Fibroblast of upper back skin (primary cell): ENCODE measurements around the gene GRAMD2A.
"Not testable (repeated sequence)": the region's sequence is repeated elsewhere in the genome, so short reads cannot be mapped to it uniquely, and the experiment has no call there.

Experiments used
- DNase-seq: peaks from one replicate; pipeline ENCODE4 v3.0.0-alpha.2; 2013

The GRAMD2A gene

DNA sequence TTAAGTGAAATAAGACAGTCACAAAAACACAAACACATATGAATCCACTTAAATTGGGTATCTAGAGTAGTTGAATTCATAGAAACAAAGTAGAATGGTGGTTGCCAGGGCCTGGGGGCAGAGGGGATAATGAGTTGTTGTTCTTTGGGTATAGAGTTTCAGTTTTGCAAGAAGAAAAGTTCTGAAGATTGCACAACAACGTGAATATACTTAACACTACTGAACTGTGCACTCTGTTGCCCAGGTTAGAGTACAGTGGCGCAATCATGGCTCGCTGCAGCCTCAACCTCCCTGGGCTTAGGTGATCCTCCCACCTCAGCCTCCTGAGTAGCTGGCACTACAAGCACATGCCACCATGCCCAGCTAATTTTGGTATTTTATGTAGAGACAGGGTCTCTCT is 14.9 kb downstream of the GRAMD2A start:
- DNase-seq = no peak

DNA sequence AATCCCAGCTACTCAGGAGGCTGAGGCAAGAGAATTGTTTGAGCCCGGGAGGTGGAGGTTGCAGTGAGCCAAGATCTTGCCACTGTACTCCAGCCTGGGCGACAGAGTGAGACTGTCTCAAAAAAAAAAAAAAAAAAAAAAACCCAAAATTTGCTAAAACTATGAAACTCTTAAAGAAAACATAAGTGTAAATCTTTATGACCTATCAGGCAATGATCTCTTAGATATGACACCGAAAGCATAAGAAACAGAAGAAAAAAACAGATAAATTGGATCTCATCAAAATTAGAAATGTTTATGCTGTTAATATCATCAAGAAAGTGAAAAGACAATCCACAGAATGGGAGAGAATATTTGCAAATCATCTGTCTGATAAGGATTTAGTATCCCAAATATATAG is 15.3 kb downstream of the GRAMD2A start:
- no peak for DNase-seq

DNA sequence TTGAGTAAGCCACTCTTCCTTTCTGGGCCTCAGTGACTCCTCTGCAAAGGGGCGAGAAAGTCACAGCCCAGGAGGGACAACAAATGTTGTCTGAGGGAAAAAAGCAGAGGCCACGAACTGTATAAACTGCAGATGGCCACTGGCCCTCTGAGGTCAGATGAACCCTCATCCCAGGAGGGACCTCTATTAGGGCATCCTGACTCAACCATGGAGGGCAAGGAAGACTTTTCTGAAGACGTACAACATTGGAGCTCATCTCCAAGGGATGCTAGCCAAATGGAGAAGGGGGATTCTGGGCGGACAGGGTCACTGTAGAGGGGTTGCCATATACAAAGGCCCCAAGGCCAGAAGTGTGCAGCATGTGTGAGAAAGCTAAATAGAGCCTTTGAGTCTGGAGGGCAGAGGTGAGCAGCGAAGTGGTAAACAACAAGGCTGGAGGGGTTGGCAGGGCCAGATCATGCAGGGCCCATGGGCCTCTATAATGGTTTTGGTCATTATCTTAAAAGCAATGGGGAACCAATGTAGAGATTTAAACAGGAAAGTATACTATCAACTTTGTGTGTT is 16.7 kb downstream of the GRAMD2A start:
- DNase-seq = no peak

DNA sequence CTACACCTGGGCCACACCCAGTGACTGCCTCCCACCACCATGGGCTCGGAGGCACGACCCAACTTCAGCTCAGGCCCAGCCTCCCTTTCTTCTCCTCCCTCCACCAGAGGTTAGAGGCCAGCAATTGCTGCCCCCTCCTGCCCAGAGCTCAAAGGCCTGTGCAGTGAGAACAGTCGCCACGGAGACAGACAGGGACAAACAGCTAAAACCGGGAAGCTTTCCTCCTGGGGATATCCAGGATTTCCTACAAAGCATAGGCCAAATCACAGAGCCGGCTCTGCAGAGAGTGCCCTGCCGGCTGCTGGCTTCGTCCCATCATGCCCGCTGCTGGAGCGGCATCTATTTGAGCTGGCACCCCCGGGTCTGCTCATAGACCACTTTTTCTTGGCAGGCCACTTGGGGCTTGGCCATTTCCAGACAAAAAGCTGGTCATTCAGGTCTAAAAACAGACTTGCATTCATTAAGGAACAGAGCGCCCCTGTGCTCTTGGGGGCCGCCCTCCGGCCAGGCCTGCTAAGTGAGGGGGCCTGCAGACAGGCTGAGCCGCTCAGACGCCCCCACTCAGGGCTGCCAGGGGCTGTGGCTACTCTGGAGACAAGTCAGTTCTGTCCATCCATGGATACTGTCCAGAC is 17.5 kb downstream of the GRAMD2A start:
- DNase-seq = no peak

DNA sequence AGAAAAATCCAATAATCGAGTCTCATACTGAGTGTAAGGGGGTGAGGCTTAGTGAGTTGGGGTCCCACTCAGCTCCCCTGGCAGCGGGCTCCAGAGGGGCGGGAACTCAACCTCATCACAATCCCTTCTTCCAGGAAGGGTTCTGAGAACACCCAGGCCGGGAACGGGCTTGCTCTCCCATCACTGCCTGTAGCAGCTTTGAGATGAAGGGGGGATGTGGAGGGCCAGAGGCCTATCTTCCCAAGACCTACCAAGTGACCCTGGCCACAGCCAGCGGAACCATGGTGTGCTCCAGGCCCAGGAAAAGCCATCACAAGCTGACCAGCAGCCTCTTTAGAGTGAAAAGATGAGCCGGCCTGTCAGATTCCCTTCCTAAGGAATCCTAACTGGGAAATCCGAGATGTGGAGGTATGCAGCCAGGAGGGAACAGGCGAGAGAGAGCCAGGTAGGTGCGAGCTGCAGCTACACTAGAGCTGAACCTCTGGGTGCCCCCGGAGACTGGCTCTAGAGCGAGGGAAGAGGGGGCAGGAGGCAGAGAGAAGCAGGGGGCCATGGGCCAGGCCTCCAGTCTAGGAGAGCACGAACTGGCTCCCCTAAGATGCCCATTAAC is 18.5 kb downstream of the GRAMD2A start:
- no peak for DNase-seq

DNA sequence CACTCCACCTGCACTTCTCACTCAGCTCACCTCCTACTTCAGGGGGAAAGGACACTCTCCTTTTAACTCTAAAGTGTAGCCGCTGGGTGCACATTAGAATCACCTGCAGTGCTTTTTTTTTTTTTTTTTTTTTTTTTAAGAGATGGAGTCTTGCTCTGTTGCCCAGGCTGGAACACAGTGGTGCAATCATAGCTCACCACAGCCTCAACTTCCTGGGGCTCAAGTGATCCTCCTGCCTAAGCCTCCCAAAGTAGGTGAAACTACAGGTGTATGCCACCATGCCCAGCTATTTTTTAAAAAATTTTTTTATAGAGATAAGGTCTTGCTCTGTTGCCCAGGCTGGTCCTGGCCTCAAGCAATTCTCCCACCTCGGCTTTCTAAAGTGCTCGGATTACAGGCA is 20.8 kb downstream of the GRAMD2A start:
- no peak for DNase-seq

DNA sequence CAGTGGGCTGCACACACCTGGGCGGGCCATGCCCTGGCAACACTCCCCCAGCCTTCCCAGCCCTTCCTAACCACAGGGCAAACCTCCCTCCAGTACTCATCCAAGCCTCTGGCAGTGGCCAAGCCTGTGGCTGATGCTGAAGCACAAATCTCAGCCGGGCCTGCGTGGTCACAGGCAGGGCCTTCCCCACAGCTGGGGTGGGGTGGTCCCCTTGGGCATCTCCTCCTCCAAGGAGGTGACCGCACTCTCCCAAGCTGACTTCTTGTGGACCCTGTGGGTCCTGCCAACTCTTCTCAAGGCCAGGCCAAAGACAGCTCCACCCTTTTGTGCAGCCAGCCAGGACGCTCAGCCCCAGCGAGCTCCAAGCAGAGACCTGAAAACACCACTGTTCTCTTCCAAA is 21.4 kb downstream of the GRAMD2A start:
- DNase-seq = no peak

DNA sequence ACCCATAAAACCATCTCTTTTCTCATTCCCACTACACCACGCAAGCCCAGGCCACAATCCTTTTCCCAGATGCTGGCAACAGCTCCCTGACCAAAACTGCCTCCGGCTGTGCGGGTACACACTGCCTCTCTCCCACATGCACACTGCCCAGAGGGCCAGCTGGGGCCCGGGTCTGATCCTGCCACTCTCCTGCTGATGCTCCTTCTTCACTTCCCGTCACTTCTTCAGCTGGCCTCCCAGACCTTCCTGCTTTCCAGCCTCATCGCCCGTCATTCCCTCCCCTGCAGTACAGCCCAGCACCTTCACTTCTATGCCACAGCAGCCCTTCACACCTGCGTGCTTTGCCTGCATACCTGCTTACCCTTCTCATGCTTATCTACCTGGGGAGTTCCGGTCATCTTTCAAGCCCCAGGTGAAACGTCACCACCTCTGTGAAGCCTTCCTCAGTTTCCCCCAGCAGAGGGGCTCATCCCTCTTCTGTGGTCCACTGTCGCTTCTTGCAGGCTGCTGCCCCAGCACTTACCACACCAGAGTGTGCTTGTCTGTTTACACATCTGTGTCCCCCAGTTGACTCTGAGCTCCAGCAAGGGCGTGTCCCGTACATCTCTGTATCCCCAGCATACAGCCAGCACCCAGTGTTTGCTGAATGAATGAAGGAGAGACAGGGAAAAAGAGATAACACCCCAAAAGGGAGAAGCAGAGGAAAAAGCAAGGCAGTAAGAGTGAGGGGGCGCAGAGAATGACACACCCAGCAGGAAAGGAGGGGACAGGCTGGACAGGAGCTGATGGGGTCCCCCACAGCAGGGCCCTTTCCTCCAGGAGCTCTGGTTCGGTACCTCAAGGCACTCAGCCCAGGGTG is 22.2 kb downstream of the GRAMD2A start:
- no peak for DNase-seq

DNA sequence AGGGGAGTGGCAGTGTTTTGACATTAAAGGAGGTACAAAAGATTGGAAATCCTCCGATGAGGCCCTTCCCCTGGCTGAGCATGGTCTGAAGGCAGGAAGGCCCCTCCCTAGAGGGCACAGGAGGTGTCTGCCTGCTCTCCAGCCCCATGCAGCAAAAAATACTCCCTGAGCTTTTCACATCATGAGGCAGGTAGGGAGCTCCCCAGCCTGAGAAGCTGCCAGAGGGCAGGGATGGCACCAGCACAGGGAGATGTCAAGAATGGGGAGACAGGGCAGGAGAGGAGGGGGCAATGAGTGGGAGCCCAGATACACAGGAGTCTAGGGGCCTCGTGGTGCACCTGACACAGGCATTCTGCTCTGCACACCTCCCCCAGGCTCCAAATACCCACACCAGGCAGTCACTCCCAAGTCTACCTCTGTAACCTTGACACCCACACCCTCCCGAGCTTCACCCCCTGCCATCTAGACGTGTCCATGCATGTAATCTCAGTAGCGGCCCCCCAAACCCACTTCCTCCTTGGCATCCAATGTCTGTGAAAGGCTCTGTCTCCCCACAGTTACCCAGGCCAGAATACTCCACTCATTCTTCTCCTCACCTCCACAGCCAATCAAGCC is 22.9 kb downstream of the GRAMD2A start:
- DNase-seq = no peak

DNA sequence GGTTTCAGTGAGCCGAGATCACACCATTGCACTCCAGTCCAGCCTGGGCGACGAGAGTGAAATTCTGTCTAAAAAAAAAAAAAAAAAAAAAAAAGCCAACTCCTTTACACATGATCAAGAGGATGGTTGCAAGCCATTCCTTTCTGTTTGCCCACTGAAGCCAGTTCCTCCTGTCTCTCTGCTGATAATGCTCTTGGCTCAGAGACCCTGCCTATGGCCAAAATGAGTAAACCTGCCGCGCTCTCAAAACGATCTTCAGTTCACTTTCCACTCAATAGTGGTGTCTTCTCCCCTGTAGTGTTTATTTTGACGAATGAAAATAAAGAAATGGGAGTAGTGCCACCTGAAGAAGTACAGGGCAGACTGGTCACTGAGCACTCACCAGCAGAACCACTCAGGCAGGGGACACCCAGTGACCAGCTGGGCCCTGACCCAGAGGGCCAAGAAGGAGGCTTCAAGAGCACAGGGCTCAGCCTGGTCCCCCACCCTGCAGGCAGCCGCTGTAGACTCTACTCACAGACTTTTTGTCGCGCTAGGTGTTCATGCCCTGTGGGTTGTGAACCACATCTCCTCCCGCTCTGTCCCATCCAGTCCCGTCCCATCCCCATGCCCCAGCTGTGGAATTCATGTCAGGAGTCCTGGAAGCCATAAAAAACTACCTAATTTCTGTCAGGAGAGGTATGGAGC is 23.6 kb downstream of the GRAMD2A start:
- no peak for DNase-seq

DNA sequence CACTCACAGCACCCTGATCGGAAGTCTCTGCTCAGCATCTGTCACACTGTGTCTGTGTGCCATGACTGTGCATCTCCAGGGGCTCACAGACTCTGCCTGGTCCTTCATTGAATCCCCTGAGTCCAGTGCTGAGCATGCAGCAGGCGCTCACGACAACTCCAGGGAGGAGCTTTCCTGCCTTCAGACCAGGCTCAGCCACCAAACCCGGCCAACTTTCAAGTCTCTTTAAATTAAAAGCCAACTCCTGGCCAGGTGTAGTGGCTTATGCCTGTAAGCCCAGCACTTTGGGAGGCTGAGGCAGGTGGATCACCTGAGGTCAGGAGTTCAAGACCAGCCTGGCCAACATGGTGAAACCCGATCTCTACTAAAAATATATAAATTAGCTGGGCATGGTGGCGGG is 24.2 kb downstream of the GRAMD2A start:
- DNase-seq = no peak

DNA sequence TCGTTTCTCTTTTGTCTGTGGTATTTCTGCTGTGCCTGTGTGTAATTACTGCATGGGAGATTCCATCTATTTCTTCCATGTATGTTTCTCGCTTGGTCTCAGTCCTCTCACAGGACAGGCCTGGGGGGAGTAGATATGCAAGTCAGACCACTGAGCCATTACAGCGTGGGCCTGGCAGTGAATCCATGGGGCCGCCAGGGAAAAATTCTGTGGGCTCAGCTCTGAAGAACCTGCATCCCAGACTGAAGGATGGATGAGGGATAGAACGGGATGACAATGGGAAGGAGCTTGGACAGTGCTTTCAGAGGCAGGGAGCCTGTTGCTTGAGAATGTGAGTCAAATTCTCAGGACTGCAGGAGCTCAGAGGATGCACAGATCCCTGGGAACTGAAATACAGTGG is 24.8 kb downstream of the GRAMD2A start:
- no peak for DNase-seq

DNA sequence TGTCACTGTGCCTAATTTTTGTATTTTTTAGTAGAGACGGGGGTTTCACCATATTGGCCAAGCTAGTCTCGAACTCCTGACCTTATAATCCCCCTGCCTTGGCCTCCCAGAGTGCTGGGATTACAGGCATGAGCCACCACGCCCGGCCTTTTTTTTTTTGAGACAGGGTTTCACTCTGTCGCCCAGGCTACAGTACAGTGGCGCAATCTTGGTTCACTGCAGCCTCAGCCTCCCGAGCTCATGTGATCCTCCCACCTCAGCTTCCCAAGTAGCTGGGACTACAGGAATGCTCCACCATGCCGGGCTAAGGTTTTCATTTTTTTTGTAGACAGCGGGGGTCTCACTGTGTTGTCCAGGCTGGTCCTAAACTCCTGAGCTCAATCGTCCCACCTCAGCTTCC is 25.6 kb downstream of the GRAMD2A start:
- not testable (repeated sequence) for DNase-seq

DNA sequence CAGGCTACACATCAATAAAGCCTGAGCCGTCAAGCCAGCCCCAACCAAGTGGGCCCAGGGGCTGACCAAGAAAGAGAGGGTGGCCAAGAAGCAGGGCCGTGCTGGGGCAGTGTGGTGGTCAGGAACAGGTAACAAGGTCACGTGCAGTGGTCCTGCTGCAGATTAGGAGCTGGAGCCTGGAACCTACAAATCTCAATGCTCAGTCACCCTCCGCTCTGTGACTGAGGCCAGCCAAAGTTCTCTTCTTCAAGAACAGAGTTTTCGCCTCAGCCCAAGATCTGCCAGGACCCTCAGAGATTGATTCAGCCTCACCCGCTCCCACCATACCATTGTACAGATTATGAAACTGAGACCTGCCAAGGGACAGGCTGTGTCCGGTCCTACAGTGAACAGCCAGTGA is 26.9 kb downstream of the GRAMD2A start:
- DNase-seq = no peak

DNA sequence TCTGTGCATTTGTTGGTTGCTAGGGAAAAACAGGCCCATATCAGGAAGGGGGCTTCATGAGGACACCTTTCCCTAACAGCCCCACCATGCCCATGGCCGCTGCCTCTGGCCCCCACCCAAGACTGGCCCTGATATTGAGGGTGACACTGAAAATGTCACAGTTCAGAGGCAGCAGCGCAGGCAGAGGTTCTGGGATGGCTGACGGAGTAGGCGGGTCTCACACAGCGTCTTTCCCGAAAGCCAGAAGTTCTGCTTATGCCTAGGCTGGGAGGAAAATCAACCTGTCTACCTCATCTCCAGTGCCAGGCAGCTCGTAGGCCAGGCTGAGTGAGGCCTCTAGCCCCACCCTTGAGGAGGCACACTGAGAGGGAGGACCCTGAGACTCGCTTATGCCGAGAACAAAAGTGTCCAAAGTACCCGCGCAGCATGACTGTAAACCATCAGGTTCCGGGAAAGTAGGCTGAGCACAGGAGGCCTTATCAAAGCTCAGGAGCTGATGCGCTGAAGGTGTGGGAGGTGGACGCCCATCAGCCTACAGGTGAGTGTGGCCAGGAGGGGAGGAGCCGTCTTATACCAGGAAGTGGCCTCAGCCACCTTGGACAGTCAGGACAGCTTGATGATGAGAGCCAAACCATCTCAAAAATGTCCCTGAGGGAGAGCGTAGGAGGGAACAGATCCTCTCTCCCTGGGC is 27.5 kb downstream of the GRAMD2A start:
- DNase-seq = no peak

DNA sequence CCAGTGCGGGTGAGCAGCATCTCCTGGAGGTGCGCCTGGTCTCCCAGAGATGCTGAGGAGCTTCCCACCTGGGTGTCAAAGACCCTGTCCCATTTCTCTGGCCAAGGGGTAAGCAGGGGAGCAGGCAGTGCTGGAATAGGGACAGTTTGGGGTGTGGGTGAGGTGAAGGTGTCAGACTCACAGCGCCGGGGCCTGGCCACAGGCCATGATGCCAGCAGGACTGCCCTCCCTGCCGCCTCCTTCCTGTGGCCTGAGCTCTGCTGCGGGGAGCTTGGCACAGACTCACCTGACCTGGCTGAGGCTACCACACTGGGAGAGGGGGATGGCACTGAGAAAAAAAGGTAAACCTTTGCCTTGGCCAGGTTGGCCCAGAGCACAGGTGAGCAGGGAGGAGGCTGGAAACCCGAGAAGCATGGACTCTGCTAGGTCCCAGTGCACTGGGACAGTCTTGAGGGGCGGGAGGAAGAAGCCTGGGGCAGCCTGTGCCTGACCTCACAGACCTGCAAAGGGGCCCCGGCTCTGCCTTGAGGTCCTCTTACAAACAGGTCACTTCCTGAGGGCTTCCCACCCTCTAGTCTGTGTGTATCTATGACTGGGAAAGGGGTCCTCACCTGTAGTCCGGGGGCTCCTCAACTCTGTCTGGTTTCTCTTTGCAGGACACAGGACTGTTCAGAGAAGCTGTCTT is 28.2 kb downstream of the GRAMD2A start:
- no peak for DNase-seq

DNA sequence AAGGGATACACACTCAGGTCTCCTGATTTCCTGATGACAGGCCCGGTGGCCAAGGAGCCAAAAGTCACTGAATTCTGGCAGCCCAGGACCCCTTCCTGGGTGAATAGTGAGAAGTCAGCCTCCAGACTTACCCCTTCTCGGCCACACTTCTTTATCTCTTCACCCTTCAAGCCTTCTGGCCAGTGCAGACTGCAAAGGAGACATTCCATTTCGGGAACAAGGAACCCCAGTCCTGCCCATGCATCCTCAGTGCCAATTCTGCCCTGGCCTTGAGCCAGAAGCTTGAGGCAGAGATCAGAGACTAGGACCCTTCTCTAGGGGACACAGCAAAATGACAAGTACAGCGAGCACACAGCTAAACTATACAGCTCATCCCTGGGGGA is 28.8 kb downstream of the GRAMD2A start:
- DNase-seq = no peak

DNA sequence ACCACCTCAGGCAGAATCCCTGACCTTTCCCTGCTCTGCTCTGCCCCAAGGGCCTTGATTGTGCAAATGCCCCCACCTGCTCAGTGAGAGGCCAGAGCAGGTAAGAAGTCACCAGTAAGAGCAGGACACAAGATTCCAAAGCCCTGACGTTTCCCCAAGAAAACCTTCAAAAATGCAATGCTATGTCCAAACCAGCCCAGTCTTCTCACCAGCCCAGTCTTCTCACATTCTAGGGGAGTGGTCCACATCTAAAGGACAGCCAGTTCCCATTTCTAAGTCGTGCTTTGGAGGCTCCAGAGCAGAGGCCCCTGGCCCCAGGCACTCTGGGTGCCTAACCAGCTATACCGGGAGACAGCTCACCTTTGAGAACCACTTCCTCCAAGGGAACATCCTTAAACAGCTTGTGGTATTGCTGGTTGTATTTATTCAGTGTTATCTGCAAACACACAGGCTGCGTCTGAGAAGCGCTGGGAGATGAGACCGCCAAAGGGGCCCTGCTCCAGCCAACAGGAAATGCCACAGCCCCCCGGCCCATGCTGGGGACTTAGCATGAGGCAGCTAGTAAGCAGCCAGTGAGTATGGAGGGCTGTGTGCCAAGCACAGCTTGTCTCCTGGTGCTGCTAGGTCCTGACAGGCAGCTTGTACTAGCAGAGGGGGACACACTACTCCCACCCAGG is 29.3 kb downstream of the GRAMD2A start:
- peak; percentile 53 for DNase-seq

DNA sequence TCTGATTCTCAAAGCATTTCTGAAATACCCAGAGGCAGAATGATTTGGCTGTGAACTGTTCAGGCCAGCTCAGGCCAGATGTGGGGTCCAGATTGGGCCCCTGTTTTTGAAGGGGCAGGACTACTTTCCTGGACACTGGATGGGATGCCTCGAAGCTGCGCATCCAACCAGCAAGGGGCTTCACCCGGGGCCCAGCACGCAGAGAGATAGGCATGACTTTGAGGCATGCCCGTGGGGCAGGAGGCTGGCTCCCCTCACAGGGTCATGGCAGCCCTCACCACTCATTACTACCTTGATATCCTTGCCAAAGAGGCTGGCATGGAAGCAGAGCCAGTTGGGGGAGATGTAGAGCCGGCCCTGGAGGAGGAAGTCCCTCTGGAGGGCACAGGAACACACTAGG is 30.1 kb downstream of the GRAMD2A start:
- no peak for DNase-seq

DNA sequence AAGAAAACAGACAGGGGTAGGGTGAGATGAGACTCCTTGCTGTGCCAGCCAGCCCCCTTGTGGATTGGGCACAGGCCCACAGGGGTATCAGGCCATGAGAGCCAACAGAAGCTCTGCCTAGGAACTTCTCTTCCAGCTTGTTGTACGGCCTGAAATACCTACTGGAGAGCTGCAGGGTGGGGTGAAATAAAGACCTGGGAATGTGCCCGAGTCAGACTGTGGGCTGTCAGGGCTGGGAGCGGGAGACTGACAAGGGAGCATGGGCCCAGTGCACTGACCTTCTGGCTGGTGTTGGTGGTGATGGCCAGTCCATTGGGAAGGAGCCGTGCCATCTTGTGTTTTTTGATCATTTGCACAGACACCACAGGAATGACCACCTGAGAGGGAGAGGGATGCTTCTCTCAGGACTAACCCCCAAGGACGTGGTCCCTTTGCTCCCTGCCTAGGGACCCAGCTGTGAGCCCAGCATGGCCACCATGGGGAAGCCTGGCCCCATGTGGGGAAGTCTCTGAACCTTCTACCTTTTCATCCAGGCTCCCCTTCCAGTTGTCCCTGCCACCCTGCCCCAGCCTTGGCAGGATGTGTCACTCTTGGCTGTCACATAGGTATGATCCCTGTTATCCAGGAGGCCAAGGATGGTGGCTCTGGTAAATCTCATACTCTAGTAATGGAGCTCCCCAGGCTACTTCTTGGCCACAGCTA is 30.7 kb downstream of the GRAMD2A start:
- no peak for DNase-seq
